ENCODE data around the gene GASK1A.

Gene GASK1A

DNA sequence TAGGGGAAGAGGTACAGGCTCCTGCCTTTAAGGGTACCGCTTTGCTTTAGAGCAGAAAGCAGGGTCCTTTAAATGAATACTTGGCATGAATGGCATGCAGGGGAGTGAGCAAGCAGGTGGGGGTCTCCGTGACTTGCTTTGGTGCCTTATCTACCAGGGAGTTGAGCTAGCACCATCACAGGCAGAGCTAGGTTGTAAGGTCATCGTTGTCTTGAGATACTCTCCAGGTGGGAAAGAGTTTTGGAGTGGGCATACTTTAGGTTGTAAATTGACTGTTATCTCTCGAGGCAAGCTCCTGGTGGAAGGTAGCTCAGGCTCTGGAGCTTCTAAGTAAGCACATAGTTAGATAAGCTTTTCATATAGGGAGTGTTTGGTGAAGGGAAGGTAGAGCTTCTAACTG lies 5.6 kb downstream of the GASK1A start:
- no peak for DNase-seq

GRCh38 chr3:42988097-42988496 lies 9.0 kb downstream of the GASK1A start:
- no peak for DNase-seq

DNA sequence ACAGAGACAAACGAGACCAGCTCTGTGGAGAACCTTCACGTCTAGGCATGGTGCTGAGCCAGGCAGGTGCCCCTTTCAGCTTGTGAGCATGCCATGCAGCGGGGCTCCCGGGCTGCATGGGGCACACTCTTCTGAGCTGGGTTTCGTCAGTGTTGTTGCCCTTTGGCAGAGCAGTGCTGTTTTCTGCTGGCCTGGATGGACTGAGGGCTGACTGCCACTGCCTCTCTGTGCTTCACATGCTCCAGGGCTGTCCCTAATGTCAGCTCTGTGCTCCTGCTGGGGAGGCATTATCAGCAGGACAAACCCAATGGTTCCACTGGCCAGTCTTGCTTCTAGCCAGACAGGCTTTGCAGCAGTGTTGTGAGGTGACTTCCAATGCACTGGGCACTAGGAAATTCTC lies 9.5 kb downstream of the GASK1A start:
- no peak for DNase-seq

DNA sequence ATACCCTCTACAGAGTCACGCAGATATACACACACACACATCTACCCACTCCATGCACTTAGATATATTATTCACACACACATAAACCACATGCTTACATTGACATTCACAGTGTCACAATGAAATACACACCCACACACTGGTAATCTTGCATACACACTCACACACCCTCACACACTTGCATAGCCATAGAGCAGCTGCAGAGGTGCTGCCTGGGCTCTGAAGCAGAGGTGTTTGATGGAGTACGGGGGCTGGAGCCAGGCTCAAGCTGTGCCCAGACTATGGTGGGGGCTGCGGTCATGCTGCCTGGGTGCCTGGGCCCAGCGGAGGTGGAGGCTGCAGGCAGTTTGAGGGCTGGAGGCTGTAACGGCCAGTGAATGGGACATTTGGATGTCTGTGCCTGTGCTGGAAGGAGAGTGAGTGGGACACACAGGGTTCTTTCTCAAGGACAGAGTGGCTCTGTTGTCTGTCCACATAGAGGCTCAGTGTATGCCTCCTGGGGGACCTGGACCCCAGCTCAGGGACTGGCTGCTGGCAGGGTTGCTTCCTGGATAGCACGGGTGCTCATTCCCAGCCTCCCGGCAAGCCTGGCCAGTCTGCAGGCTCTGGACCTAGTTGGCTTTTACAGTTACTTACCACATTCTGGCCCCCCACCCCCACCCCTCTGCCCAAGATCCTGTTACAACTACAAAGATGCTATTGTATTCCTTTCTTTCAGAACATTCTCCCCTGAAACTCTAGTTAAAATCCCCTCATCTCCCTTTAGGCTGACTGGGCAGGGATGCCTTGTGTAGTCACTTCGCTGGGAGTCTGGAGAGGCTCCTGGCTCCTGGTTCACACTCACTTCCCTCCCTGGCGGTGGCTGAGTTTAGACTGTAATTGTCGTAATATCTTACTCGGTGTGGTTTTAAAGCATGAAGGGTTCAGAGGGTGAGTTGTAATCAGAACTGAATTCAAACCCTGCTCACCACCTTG lies 12.5 kb downstream of the GASK1A start:
- DNase-seq: no peak

GRCh38 chr3:42994595-42994994 lies 15.5 kb downstream of the GASK1A start:
- DNase-seq: no peak

- DNase-seq: no peak
Measured at GRCh38 chr3:42996021-42996420, 16.9 kb downstream of the GASK1A start.

DNA sequence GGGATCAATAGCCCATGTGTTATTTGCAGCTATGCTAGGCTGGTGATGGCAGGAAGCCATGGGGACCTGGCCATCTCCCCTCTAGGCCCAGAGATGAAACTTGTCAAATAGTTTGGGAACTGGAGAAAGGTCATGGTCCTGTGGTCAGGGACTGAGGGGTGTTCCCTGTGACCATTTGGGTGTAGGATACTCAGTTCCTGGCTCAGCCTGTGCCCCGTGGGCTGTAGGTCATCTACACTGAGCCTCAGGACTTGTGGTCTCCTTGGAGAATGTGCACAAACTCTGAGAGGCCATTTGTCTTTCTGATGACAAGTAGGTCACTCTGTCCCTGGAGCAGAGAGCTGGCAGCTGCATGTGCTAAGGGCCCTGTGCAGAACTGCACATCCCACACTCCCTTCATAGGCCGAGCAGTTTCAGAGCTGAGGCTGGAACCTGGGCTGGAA lies 17.5 kb downstream of the GASK1A start:
- no peak for DNase-seq

DNA sequence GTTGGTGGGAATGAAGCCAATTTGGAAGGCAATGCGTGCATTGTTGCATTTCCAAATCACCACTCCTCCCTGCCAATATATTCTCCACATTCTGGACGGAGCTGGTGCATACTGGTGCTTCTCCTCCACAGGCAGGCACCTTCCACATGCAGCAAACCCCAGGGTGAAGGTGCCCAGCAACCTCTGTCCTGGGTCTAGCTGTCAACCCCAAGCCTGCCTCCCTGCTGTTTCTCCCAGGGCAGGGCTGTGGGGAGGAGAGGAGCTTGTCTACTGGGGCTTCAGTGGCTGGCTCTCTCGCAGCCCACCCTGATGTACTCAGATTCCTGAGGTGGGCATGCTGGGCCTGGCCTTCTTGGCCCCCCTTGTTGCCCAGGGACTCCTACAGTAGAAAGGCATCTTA lies 20.1 kb downstream of the GASK1A start:
- no peak for DNase-seq

DNA sequence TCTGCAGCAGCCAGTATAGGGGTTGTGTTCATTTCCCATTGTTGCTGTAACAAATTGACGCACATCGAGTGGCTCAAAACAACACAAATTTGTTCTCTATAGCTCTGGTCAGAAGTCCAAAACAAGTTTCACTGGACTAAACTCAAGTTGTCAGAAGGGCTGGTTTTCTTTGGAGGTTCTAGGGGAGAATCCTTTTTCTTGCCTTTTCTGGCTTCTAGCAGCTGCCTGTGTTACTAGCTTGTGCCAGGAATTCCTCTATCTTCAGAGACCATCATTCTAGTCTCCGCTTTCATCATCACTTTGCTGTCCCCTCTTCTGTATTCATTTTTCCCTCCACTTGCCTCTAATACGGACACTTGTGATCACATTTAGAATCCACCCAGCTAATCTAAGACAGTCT lies 20.5 kb downstream of the GASK1A start:
- no peak for DNase-seq

DNA sequence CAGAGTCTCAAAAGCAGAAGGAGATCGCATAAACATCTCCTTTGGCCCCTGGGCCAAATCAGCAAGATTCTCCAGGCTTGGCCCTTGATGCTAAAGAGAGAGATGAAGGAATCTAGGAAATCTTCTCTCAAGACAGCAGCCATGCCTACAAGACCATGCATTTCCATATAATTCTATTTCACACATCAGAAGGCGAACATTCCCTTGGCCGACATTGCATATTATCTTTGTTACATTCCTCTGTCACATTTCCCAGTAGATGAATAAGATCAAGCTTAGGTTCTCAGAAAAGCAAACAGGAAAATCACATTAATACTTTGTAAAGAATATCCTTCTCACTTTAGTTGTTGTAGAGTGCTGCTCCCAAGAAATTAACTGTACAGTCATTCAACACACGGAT lies 21.3 kb downstream of the GASK1A start:
- DNase-seq: no peak

GRCh38 chr3:43001094-43001553 lies 22.0 kb downstream of the GASK1A start:
- DNase-seq: no peak

DNA sequence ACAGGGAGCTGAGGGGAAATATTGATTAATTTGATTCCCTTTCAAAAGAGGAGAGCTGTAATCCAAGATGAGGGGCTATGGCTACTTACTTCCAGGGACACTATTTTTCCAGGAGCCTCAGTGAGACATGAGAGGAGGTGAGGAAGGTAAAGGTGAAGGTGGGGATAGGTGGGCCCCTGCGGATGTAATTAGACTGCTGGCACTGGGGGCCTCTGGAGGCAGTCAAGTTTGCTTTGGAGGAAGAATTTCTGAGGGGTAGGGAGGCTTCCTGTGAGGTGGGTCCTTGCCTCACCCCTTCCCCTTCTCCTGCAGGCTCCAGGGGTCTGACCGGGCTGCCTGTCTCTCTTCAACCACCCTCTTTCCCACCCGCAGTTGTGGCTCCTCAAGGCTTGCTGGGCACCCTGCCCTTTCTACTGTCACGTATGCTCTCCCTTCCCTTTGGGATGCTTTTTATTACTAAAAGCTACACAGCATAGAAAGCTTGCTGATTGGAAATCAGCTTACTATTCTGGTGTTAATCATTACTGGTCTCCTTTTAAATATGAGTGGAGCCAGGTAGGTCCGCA lies 22.5 kb downstream of the GASK1A start:
- no peak for DNase-seq

DNA sequence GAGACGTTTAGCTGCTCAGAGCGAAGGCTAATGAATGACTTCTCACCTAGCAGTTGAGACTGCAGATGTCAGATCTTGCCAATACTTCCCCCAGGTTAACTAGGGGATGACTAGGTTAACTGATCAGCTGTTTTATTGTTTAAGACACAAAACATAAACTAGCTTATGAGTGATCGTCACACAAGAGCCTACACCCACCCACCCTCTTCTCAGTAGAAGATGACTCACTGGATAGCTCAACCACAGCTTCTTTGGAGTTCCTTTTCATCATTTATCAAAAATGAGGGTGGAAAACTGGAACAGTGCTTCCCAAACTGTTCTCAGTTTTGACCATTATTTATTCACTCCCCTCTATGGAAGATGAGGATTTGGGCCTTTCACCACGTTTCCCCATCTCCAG lies 25.2 kb downstream of the GASK1A start:
- DNase-seq: no peak

DNA sequence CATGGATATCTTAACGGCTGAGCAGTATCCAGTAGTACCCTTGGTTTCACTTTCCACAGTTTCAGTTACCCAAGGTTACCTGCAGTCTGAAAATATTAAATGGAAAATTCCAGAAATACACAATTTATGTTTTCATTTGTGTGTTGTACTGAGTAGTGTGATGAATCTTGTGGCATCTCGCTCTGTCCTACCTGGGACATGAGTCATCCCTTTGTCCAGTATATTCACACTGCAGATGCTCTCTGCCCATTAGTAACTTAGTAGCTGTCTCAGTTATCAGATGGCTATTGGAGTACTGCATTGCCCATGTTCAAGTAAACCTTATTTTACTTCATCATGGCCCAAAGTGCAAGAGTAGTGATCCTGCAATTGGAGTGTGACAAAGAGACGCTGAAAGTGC lies 26.1 kb downstream of the GASK1A start:
- DNase-seq: no peak

- DNase-seq: no peak
Measured at GRCh38 chr3:43005981-43006380, 26.9 kb downstream of the GASK1A start.

GRCh38 chr3:43006825-43007224 lies 27.7 kb downstream of the GASK1A start:
- DNase-seq: no peak

DNA sequence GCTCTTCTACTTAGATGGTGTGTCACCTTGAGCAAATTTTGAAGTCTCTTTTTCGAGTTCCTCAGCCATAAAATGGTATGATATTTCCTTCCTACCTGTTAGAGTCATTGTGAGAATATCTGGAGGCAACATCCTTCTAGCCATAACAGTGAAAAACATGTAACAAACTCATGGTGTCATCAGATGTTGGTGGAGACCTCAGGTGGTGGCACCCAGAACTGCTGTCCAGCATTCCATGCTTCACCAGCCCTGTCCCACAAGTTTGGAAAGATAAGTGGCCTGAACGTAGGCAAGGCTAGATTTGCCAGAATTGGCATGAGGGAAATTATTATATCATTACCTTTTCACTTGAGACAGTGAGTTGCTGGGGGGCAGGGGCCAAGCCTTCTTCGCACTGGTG lies 30.4 kb downstream of the GASK1A start:
- no peak for DNase-seq

DNA sequence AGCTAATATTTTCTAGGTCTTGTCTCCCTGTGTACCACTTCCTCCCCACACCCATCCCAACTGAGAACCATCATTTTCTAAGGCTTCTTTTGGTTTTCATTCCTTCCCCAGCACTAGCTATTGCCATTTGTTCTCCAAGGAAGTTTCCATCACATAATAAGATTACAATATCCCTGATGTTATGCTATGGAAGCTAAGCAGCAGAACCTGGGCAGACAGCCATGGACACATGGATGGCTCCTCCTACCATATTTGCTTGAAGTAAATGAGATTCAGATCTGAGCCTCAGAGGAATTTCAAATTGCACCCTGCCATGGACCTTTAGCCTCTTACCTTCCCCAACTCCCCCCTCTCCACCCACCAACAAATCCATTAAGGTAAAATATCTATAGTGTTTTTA lies 31.5 kb downstream of the GASK1A start:
- no peak for DNase-seq

- DNase-seq: no peak
Measured at GRCh38 chr3:43011638-43012037, 32.5 kb downstream of the GASK1A start.

GRCh38 chr3:43012174-43012573 lies 33.1 kb downstream of the GASK1A start:
- no peak for DNase-seq

- DNase-seq: no peak
Measured at GRCh38 chr3:43013256-43013655, 34.1 kb downstream of the GASK1A start.

- no peak for DNase-seq
Measured at GRCh38 chr3:43013743-43014155, 34.6 kb downstream of the GASK1A start.

DNA sequence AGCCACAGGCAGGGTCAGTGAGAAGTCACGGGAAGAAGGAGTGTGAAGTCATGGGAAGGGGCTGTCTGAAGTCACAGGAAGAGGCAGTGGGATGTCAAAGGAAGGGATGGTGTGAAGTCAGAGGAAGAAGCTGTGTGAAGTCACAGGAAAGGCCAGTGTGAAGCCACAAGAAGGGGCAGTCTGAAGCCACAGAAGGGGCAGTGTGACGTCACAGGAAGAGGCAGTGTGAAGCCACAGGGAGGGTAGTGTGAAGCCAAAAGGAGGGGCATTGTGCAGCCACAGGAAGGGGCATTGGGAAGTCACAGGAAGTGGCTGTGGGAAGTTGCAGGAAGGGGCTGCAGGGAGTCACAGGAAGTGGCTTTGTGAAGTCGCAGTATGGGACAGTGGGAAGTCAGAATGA lies 35.1 kb downstream of the GASK1A start:
- DNase-seq: no peak

- DNase-seq: no peak
Measured at GRCh38 chr3:43014956-43015355, 35.8 kb downstream of the GASK1A start.
